Measurements from ENCODE around the gene API5. TPM values are rescaled to one million over a fixed set of nuclear protein-coding genes. Genes with fewer than 3 reads are reported as not detected.

API5 gene
- total RNA-seq, 2 donors from 2014 or later, result 67.6 to 97.2 TPM

DNA sequence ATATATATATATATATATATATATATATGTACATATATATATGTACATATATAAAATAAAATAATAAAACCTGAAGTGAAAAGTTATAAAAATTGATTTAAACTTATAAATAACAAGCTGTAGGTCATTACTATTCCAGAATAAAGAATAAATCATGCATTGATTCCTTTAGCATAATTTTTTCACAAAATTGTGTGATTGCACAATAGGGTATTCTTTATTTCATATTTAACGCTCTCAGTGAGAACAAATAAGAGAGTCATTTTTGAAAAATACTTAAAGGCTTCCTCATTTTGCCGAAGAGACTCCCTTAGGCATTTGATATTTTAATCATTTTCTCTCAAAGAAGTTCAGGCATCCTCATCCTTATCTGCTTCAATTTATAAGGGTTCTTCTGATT lies 41.3 kb upstream of the API5 start:
- Histone ChIP-seq H3K9me3 (no peaks in the 10 kb centered on the region), H3K27ac (no peak overlapping the region), H3K4me1 (replicated peaks) (no peaks in the 10 kb centered on the region), H3K36me3 (no peaks in the 10 kb centered on the region), H3K27me3 (replicated peaks; ENCODE audit: insufficient read depth) (no peaks in the 10 kb centered on the region), H3K4me3 (no peak overlapping the region)
- DNase-seq (ENCODE audit: low spot score), result no peak
- 93% methylated on average over 2 of the region's 2 CpGs for WGBS
- intact Hi-C loops (cut with DNase I), result no loop called here
- TF ChIP-seq, protein P1, sequence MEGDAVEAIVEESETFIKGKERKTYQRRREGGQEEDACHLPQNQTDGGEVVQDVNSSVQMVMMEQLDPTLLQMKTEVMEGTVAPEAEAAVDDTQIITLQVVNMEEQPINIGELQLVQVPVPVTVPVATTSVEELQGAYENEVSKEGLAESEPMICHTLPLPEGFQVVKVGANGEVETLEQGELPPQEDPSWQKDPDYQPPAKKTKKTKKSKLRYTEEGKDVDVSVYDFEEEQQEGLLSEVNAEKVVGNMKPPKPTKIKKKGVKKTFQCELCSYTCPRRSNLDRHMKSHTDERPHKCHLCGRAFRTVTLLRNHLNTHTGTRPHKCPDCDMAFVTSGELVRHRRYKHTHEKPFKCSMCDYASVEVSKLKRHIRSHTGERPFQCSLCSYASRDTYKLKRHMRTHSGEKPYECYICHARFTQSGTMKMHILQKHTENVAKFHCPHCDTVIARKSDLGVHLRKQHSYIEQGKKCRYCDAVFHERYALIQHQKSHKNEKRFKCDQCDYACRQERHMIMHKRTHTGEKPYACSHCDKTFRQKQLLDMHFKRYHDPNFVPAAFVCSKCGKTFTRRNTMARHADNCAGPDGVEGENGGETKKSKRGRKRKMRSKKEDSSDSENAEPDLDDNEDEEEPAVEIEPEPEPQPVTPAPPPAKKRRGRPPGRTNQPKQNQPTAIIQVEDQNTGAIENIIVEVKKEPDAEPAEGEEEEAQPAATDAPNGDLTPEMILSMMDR (IDR thresholded peaks at IDR 0.05), result no peak
- TF ChIP-seq POLR2A (IDR thresholded peaks at IDR 0.05), result no peak
- no peak for TF ChIP-seq POLR2AphosphoS5 (IDR thresholded peaks at IDR 0.05)

DNA sequence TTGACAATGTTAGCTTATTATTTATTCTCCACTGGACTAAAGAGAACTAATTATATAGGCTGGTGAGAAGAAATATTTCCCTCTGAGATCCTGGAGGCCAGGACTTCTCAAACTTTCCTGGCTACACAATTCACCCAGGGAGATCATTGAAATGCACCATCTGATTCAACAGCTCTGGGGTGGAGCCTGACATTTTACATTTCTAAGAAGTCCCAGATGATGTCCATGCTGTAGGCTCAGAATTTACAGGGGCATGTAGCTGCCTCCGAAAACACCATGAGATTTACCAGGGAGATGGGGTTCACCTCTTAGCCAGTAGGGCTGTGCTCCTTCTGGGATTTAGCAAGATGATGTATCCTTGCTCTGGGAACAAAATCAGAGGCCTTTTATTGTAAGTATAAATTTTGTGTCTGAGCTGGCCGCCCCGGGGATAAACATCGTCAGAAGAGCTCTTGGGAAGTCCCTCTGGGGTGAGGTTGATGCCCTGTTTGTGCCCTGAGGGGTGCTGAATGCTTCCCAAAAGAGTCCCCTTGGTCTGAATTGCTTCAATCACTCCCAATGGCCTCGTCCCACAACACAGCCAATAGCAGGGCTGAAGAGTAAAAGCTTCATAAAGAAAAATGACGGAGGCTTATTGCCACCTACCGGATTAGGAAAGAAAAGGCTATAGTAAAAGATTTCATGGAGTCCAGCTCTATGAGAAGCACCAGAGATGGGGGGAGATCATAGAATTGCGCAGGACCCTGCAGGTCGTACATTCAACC lies 33.4 kb upstream of the API5 start:
- no peak overlapping the region for H3K4me3 ChIP-seq
- intact Hi-C loops (cut with DNase I), result no loop called here
- no peak for DNase-seq (ENCODE audit: low spot score)
- TF ChIP-seq POLR2AphosphoS5 (IDR thresholded peaks at IDR 0.05), result no peak
- TF ChIP-seq, protein P1 (IDR thresholded peaks at IDR 0.05), result no peak
- H3K9me3 ChIP-seq, result no peaks in the 10 kb centered on the region
- H3K27me3 ChIP-seq (replicated peaks; ENCODE audit: insufficient read depth), result no peaks in the 10 kb centered on the region
- 41% methylated on average over 9 of the region's 9 CpGs for WGBS
- H3K4me1 ChIP-seq (replicated peaks), result no peaks in the 10 kb centered on the region
- no peak overlapping the region for H3K27ac ChIP-seq
- no peaks in the 10 kb centered on the region for H3K36me3 ChIP-seq

DNA sequence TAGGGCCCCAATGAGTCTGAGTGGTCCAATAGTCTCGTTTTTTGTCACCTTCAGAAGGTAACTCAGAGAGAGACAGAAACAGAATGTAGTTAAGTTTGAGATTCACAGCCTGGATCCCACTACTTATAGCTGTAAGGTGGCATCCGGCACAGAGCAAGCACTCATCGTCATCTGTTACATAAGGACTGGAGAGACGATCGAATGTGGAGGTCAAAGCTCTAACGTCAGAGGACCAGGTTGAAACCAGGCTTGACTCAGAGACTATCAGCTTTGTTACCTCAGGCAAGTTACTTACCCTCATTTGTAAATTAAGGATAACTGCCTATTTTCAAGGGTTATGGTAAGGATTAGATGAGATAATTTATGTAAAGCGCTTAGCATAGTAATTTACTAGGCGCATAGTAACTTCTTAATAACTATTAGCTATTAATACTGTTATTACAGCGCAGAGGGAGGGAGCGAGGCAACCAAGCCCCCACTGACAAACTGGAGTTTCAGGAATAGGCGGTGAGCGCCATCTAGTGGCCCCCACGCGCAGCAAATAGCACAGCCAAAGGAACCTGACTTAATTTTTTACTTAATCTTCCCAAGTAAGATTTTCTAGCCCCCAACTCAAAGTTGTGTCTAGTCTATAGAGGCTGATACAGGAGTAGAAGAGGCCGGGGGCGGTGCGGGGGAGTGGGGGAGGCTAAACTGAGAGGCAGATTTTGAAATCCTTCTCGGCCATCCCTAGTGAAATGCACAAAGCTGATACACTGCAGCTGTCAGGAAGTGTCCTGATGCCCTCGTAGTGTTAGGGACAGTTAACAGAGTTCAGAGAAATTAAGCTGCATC lies 29.0 kb upstream of the API5 start:
- Histone ChIP-seq H3K27me3 (replicated peaks; ENCODE audit: insufficient read depth) (no peaks in the 10 kb centered on the region), H3K36me3 (no peaks in the 10 kb centered on the region), H3K27ac (no peak overlapping the region), H3K4me3 (no peak overlapping the region), H3K4me1 (replicated peaks) (no peaks in the 10 kb centered on the region), H3K9me3 (no peaks in the 10 kb centered on the region)
- DNase-seq (ENCODE audit: low spot score), result no peak
- intact Hi-C loops (cut with DNase I), result no loop called here
- no peak for TF ChIP-seq POLR2AphosphoS5 (IDR thresholded peaks at IDR 0.05)
- TF ChIP-seq, protein P1 (IDR thresholded peaks at IDR 0.05), result peak; percentile 41 to 71 (median 47)
- 15% methylated on average over 19 of the region's 19 CpGs for WGBS

DNA sequence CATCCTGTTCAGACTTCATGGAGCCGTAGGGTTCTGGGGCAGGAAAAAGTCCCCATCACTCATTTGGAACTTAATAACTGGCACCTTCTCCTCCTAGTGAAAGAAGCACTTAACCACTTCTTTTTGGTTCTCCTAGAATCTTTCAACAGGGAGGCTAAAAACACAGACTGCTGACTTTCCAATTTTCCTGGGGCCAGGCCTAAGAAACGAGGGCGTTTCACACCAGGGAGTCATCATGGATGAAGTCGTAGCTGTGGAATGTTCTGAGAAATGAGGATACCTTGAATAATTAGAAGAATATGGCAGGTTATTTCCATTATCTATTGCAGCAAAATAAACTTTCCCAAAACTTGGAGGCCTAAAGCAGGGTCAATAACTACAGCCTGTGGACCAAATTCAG lies 26.0 kb upstream of the API5 start:
- no peak for TF ChIP-seq POLR2A (IDR thresholded peaks at IDR 0.05)
- TF ChIP-seq POLR2AphosphoS5 (IDR thresholded peaks at IDR 0.05), result no peak
- TF ChIP-seq, protein P1 (IDR thresholded peaks at IDR 0.05), result no peak
- Histone ChIP-seq H3K27ac (no peak overlapping the region), H3K4me1 (replicated peaks) (no peaks in the 10 kb centered on the region), H3K9me3 (no peaks in the 10 kb centered on the region), H3K27me3 (replicated peaks; ENCODE audit: insufficient read depth) (no peaks in the 10 kb centered on the region), H3K4me3 (no peak overlapping the region), H3K36me3 (no peaks in the 10 kb centered on the region)
- intact Hi-C loops (cut with DNase I), result no loop called here
- DNase-seq (ENCODE audit: low spot score), result no peak
- 67% methylated on average over 4 of the region's 4 CpGs for WGBS
